Adrenal gland (tissue), 5 donors: ENCODE results near the gene DHX58.

ENCODE experiments used
- POLR2A ChIP-seq, 2 donors: fragments of 450-650 bp; IDR thresholded peaks; one replicate each; pipeline ENCODE4 v1.6.1; 2017; ENCODE audit warnings: antibody characterized with exemption in 2 of 2, mild to moderate bottlenecking in 2 of 2, moderate library complexity in 1 of 2
- TF ChIP-seq, protein P1 (sequence below), 6 experiments: fragments of 450-650 bp in 4 of 6; fragments of 200-600 bp in 2 of 6; sonication (generic) in 1 of 6; IDR thresholded peaks; 1 replicate in 5 of 6; 2 replicates in 1 of 6; pipeline versions ENCODE4 v1.5.1 to v1.8.0; 2016 to 2021; ENCODE audit warnings: antibody characterized with exemption in 6 of 6, mild to moderate bottlenecking in 2 of 6, moderate library complexity in 1 of 6
- donor health status: DM: no; HTN: no; CAD: no.

DNA sequence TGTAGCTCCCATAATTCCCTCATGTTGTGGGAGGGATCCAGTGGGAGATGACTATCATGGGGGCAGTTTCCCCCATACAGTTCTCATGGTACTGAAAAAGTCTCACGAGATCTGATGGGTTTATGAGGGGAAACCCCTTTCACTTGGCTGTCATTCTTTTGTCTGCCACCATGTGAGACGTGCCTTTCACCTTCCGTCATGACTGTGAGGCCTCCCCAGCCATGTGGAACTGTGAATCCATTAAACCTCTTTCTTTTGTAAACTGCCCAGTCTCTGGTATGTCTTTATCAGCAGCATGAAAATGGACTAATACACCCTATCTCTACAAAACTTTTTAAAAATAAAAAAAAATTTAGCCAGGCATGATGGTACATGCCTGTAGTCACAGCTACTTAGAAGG lies 55.9 kb downstream of the DHX58 start:
- TF ChIP-seq, protein P1, sequence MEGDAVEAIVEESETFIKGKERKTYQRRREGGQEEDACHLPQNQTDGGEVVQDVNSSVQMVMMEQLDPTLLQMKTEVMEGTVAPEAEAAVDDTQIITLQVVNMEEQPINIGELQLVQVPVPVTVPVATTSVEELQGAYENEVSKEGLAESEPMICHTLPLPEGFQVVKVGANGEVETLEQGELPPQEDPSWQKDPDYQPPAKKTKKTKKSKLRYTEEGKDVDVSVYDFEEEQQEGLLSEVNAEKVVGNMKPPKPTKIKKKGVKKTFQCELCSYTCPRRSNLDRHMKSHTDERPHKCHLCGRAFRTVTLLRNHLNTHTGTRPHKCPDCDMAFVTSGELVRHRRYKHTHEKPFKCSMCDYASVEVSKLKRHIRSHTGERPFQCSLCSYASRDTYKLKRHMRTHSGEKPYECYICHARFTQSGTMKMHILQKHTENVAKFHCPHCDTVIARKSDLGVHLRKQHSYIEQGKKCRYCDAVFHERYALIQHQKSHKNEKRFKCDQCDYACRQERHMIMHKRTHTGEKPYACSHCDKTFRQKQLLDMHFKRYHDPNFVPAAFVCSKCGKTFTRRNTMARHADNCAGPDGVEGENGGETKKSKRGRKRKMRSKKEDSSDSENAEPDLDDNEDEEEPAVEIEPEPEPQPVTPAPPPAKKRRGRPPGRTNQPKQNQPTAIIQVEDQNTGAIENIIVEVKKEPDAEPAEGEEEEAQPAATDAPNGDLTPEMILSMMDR (IDR thresholded peaks at IDR 0.05), result no peak
- no peak for TF ChIP-seq POLR2A (IDR thresholded peaks at IDR 0.05)
